DMS79 (cell line): ENCODE data around the gene APOA4.
"Not testable (repeated sequence)": the region's sequence is repeated elsewhere in the genome, so short reads cannot be mapped to it uniquely, and the experiment has no call there.

Source experiments
- DNase-seq: peaks from one replicate; lab custom pipeline; 2025; lab: John Stamatoyannopoulos, UW

APOA4 gene

GRCh38 chr11:116847612-116848011 is 24.5 kb upstream of the APOA4 start:
- no peak for DNase-seq

- DNase-seq, result no peak
These were observed 21.6 kb upstream of the APOA4 start for GRCh38 chr11:116844722-116845121.

GRCh38 chr11:116843661-116844060 is 20.6 kb upstream of the APOA4 start:
- no peak for DNase-seq

GRCh38 chr11:116842909-116843308 is 19.8 kb upstream of the APOA4 start:
- DNase-seq, result no peak

- DNase-seq, result no peak
These were observed 19.0 kb upstream of the APOA4 start for GRCh38 chr11:116842117-116842516.

- no peak for DNase-seq
These were observed 17.7 kb upstream of the APOA4 start for GRCh38 chr11:116840746-116841296.

GRCh38 chr11:116840224-116840745 is 17.2 kb upstream of the APOA4 start:
- no peak for DNase-seq

- no peak for DNase-seq
These were observed 15.4 kb upstream of the APOA4 start for GRCh38 chr11:116838321-116839084.

GRCh38 chr11:116837231-116838091 is 14.4 kb upstream of the APOA4 start, which contains the start of gene APOA1:
Gene APOA1, minus strand, starts transcription at chr11:116837622. Its CDS starts 235 bp downstream, at chr11:116837387.
- DNase-seq, result no peak

GRCh38 chr11:116836632-116836991 is 13.5 kb upstream of the APOA4 start:
- no peak for DNase-seq

GRCh38 chr11:116835791-116836631 is 12.9 kb upstream of the APOA4 start:
- DNase-seq, result peak; percentile 96

GRCh38 chr11:116835042-116835772 is 12.1 kb upstream of the APOA4 start:
- DNase-seq, result peak; percentile 35

- DNase-seq, result not testable (repeated sequence)
These were observed 11.5 kb upstream of the APOA4 start for GRCh38 chr11:116834535-116835041.

- no peak for DNase-seq
These were observed 10.9 kb upstream of the APOA4 start for GRCh38 chr11:116833816-116834534.

GRCh38 chr11:116833491-116833815 is 10.3 kb upstream of the APOA4 start:
- no peak for DNase-seq

- no peak for DNase-seq
These were observed 9.5 kb upstream of the APOA4 start for GRCh38 chr11:116832350-116833290.

- DNase-seq, result no peak
These were observed 8.8 kb upstream of the APOA4 start for GRCh38 chr11:116831790-116832349.

GRCh38 chr11:116830184-116830912 is 7.2 kb upstream of the APOA4 start:
- no peak for DNase-seq
